ENCODE data around the gene TTYH2.

- TF ChIP-seq CTCF (IDR thresholded peaks at IDR 0.05) (no peak), POLR2A (IDR thresholded peaks at IDR 0.05) (no peak), EP300 (IDR thresholded peaks at IDR 0.05) (no peak)
Measured at GRCh38 chr17:74186498-74186897, 26.9 kb upstream of the TTYH2 start.
